ENCODE measurements around the gene EIF5. TPM values are rescaled to one million over a fixed set of nuclear protein-coding genes. Genes with fewer than 3 reads are reported as not detected.

The EIF5 gene
- total RNA-seq, 1 donor from 2014 or later = 173 TPM

DNA sequence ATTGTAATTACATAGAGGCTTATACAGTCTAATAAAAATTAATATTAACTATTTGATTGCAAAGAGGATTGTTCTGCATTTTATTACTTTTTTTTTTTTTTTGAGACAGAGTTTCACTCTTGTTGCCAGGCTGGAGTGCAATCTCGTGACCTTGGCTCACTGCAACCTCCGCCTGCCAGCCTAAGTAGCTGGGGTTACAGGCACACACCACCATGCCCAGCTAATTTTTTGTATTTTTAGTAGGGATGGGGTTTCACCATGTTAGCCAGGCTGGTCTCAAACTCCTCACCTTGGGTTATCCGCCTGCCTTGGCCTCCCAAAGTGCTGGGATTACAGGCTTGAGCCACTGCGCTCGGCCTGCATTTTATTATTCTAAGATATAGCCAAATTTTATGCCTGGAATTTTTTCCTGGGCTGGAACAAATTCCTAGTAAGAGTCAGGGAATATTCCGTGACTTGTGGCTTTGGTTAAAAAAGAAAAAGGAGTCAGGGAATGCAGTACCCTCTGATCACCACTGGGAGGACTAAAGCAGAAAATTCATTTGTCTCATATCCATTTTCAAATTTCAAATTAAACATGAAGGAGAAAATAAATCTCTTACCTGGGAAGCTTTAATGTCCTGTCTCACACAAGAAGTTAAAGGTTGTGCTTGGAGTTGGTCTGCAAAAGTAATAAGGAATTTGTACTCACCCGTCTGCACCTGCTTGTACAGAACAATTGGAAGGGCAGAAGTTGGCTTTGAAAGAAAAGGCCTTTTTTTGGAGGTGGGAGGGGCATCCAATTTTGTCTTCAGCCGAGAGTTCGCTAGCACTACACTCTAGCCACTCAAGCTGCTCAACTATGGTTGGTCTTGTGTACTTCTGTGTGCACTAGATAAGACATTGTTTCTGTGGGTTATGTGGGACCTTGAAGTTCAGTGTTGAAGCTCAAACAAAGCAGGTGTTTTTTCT is 59.9 kb downstream of the EIF5 start:
- no peak for DNase-seq (ENCODE audit: low read depth)

Other genes with a start within 250 kb of the EIF5 start
- gene EXOC3L4, start 239.5 kb upstream of the EIF5 start, total RNA-seq = 0.94 and 2.1 TPM in 2 replicates
- 530 and 1,373 TPM in 2 replicates for gene TNFAIP2, start 210.8 kb upstream of the EIF5 start, total RNA-seq
- 68.8 and 100 TPM in 2 replicates for gene MARK3, start 51.2 kb downstream of the EIF5 start, total RNA-seq
- gene CKB, start 188.6 kb downstream of the EIF5 start, total RNA-seq = 125 and 340 TPM in 2 replicates
- 6.9 and 13.8 TPM in 2 replicates for gene TRMT61A, start 195.0 kb downstream of the EIF5 start, total RNA-seq
- 78.4 and 79.2 TPM in 2 replicates for gene BAG5, start 228.4 kb downstream of the EIF5 start, total RNA-seq
- 31.1 and 32.5 TPM in 2 replicates for gene COA8, start 228.7 kb downstream of the EIF5 start, total RNA-seq